HepG2 (cell line): ENCODE results near the gene ABCB6. TPM values are rescaled to one million over a fixed set of nuclear protein-coding genes. Genes with fewer than 3 reads are reported as not detected.
A peak's percentile ranks its signal among the peaks of the same experiment; 100 is the strongest.

ENCODE experiments used
- ATRX ChIP-seq: sonication (generic); formaldehyde crosslinking; IDR thresholded peaks from 2 replicates; pipeline ENCODE4 v1.4.0; 2020; ENCODE audit warnings: missing genetic modification reagents, borderline replicate concordance
- BCLAF1 ChIP-seq: fragments of 450-650 bp; IDR thresholded peaks from 2 replicates; pipeline ENCODE4 v1.6.1; 2017; ENCODE audit warnings: mild to moderate bottlenecking
- FOXJ3 ChIP-seq: sonication (generic); formaldehyde crosslinking; IDR thresholded peaks from 2 replicates; pipeline ENCODE4 v1.4.0; 2020; ENCODE audit warnings: missing genetic modification reagents, mild to moderate bottlenecking, borderline replicate concordance
- FOXK2 ChIP-seq: fragments of 450-650 bp; IDR thresholded peaks from 2 replicates; pipeline ENCODE4 v1.6.1; 2016
- KLF6 ChIP-seq: IDR thresholded peaks from 2 replicates; pipeline ENCODE4 v1.8.0; 2016; ENCODE audit warnings: missing biosample characterization, missing genetic modification reagents
- SKI ChIP-seq: fragments of 450-650 bp; IDR thresholded peaks from one replicate; pipeline ENCODE4 v1.6.1; 2018; ENCODE audit warnings: mild to moderate bottlenecking; ENCODE audit not compliant: partially characterized antibody
- TFAP4 ChIP-seq: sonication (generic); IDR thresholded peaks from 2 replicates; pipeline ENCODE4 v1.6.1; 2016; ENCODE audit warnings: low read depth, borderline replicate concordance
- ZNF543 ChIP-seq: sonication (generic); formaldehyde crosslinking; IDR thresholded peaks from 2 replicates; pipeline ENCODE4 v1.4.0; 2020; ENCODE audit warnings: mild to moderate bottlenecking, missing genetic modification reagents
- ZNF607 ChIP-seq: sonication (generic); formaldehyde crosslinking; IDR thresholded peaks from 2 replicates; pipeline ENCODE4 v1.5.1; 2020; ENCODE audit warnings: missing genetic modification reagents, mild to moderate bottlenecking, borderline replicate concordance
- polyA plus RNA-seq, 8 experiments: library from polyadenylated mRNA; depleted of rRNA in 3 of 8; stranded (reverse) in 7 of 8; unstranded in 1 of 8; fragments of >200 nt; fragmentation: Illumina TruSeq in 4 of 8; extraction: Trizol in 4 of 8; gene quantifications; 2 replicates each; pipeline versions ENCODE4 v1.2.1 to v1.2.3, GENCODE V29; 2011 to 2016; ENCODE audit warnings: low read depth in 4 of 8, missing spikeins in 1 of 8, mixed read lengths in 1 of 8; ENCODE audit not compliant: insufficient read depth in 1 of 8
- total RNA-seq, 5 experiments: library from RNA; depleted of rRNA; stranded (reverse); fragments of >200 nt; fragmentation: Illumina TruSeq; extraction: Trizol; gene quantifications; 2 replicates each; pipeline ENCODE4 v1.2.3, GENCODE V29; 2016; ENCODE audit warnings: low read depth in 1 of 5
- TF ChIP-seq, protein P1 (sequence below): sonication (generic); formaldehyde crosslinking; IDR thresholded peaks from 2 replicates; pipeline ENCODE4 v1.8.0; 2022; ENCODE audit warnings: missing genetic modification reagents, low read depth, mild to moderate bottlenecking, borderline replicate concordance
- TF ChIP-seq, protein P2 (sequence below): sonication (generic); formaldehyde crosslinking; IDR thresholded peaks from 2 replicates; pipeline ENCODE4 v1.5.0; 2020; ENCODE audit warnings: missing genetic modification reagents, mild to moderate bottlenecking, borderline replicate concordance
- TF ChIP-seq, protein P3 (sequence below): sonication (generic); formaldehyde crosslinking; IDR thresholded peaks from 2 replicates; pipeline ENCODE4 v1.4.0; 2020; ENCODE audit warnings: mild to moderate bottlenecking, missing genetic modification reagents, borderline replicate concordance
- TF ChIP-seq, protein P4 (sequence below): sonication (generic); formaldehyde crosslinking; IDR thresholded peaks from 2 replicates; pipeline ENCODE4 v1.9.0; 2021; ENCODE audit warnings: missing genetic modification reagents, borderline replicate concordance

Gene ABCB6
- total and polyA plus RNA-seq, 2 of the 13 experiments (the other 11 are each of a cell fraction or from before 2014, with no cell fraction given): 91.1 to 137 TPM

- TF ChIP-seq BCLAF1 (no peak), FOXJ3 (no peak), ATRX (CRISPR knock-in tag) (no peak), SKI (no peak), FOXK2 (no peak), ZNF543 (no peak), KLF6 (no peak), ZNF607 (CRISPR knock-in tag) (peak; percentile 68; the same call in 1 of the 2 replicates), TFAP4 (peak; percentile 82)
- TF ChIP-seq, protein P1, sequence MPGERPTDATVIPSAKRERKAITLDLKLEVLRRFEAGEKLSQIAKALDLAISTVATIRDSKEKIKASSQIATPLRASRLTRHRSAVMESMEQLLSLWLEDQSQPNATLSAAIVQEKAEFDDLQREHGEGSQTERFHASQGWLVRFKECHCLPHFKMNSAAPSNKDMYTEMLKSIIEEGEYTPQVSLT (CRISPR knock-in tag): no peak
- TF ChIP-seq, protein P2, sequence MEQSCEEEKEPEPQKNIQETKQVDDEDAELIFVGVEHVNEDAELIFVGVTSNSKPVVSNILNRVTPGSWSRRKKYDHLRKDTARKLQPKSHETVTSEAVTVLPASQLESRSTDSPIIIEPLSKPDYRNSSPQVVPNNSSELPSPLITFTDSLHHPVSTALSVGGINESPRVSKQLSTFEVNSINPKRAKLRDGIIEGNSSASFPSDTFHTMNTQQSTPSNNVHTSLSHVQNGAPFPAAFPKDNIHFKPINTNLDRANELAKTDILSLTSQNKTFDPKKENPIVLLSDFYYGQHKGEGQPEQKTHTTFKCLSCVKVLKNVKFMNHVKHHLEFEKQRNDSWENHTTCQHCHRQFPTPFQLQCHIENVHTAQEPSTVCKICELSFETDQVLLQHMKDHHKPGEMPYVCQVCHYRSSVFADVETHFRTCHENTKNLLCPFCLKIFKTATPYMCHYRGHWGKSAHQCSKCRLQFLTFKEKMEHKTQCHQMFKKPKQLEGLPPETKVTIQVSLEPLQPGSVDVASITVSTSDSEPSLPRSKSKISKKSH (CRISPR knock-in tag): no peak
- TF ChIP-seq, protein P3, sequence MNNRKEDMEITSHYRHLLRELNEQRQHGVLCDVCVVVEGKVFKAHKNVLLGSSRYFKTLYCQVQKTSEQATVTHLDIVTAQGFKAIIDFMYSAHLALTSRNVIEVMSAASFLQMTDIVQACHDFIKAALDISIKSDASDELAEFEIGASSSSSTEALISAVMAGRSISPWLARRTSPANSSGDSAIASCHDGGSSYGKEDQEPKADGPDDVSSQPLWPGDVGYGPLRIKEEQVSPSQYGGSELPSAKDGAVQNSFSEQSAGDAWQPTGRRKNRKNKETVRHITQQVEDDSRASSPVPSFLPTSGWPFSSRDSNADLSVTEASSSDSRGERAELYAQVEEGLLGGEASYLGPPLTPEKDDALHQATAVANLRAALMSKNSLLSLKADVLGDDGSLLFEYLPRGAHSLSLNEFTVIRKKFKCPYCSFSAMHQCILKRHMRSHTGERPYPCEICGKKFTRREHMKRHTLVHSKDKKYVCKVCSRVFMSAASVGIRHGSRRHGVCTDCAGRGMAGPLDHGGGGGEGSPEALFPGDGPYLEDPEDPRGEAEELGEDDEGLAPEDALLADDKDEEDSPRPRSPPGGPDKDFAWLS (CRISPR knock-in tag): no peak
- TF ChIP-seq, protein P4, sequence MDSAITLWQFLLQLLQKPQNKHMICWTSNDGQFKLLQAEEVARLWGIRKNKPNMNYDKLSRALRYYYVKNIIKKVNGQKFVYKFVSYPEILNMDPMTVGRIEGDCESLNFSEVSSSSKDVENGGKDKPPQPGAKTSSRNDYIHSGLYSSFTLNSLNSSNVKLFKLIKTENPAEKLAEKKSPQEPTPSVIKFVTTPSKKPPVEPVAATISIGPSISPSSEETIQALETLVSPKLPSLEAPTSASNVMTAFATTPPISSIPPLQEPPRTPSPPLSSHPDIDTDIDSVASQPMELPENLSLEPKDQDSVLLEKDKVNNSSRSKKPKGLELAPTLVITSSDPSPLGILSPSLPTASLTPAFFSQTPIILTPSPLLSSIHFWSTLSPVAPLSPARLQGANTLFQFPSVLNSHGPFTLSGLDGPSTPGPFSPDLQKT (CRISPR knock-in tag): no peak
Observed at GRCh38 chr2:219207134-219207883, 11.4 kb downstream of the ABCB6 start (continued).
